OCI-LY3 (cell line): Measurements from ENCODE around the gene PLA2G4D.

Experiments used
- H2AFZ ChIP-seq: fragments of 200-600, 300-600 bp; shearing (Covaris generic); 2 replicates; pipeline ENCODE4 v1.6.0; 2014; ENCODE audit warnings: antibody characterized with exemption, low read depth, low read length
- H3K27ac ChIP-seq: fragments of 200-600, 300-600 bp; sonication (generic); 2 replicates; pipeline ENCODE4 v1.5.1; 2014; ENCODE audit warnings: mild to moderate bottlenecking, low read length, moderate library complexity, mixed read lengths
- H3K27me3 ChIP-seq: fragments of 200-600, 300-600 bp; sonication (generic); 2 replicates; pipeline ENCODE4 v1.6.1; 2014; ENCODE audit warnings: low read depth, low read length, mixed read lengths
- H3K36me3 ChIP-seq: fragments of 200-600, 300-600 bp; sonication (generic); replicated peaks from 2 replicates; pipeline ENCODE3; 2014; ENCODE audit warnings: low read depth, low read length, mixed read lengths
- H3K4me1 ChIP-seq: fragments of 300-600, 200-600 bp; sonication (generic); 2 replicates; pipeline ENCODE4 v1.6.1; 2014; ENCODE audit warnings: low read length, mixed read lengths
- H3K4me2 ChIP-seq: fragments of 200-600, 300-600 bp; sonication (generic); 2 replicates; pipeline ENCODE4 v1.6.1; 2014; ENCODE audit warnings: low read length, mixed read lengths
- H3K4me3 ChIP-seq: fragments of 300-600, 200-600 bp; sonication (generic); 2 replicates; pipeline ENCODE4 v1.5.1; 2014; ENCODE audit warnings: antibody characterized with exemption, mild to moderate bottlenecking, low read length, moderate library complexity
- H3K79me2 ChIP-seq: fragments of 300-600, 200-600 bp; shearing (Covaris generic); 2 replicates; pipeline ENCODE4 v1.6.1; 2014; ENCODE audit warnings: mild to moderate bottlenecking, low read length, mixed read lengths
- H3K9ac ChIP-seq: fragments of 300-600, 200-600 bp; shearing (Covaris generic); 2 replicates; pipeline ENCODE4 v1.6.0; 2014; ENCODE audit warnings: mild to moderate bottlenecking, low read length, moderate library complexity
- H3K9me3 ChIP-seq: fragments of 200-600, 300-600 bp; shearing (Covaris generic); 2 replicates; pipeline ENCODE4 v1.6.1; 2014; ENCODE audit warnings: low read length, mixed read lengths; ENCODE audit not compliant: insufficient read depth
- H4K20me1 ChIP-seq: fragments of 200-600, 300-600 bp; sonication (generic); 2 replicates; pipeline ENCODE4 v1.6.1; 2016; ENCODE audit warnings: low read length, mixed read lengths; ENCODE audit not compliant: insufficient read depth
- EZH2phosphoT487 ChIP-seq: fragments of 200-600 bp; shearing (Covaris generic); IDR thresholded peaks from 2 replicates; pipeline ENCODE4 v1.6.1; 2018; ENCODE audit warnings: antibody characterized with exemption, mixed run types, low read depth
- TF ChIP-seq, protein P1 (sequence below): fragments of 200-600, 300-600 bp; sonication (generic); IDR thresholded peaks from 2 replicates; pipeline ENCODE4 v1.5.1; 2014; ENCODE audit warnings: antibody characterized with exemption, low read length, low read depth

Gene PLA2G4D

DNA sequence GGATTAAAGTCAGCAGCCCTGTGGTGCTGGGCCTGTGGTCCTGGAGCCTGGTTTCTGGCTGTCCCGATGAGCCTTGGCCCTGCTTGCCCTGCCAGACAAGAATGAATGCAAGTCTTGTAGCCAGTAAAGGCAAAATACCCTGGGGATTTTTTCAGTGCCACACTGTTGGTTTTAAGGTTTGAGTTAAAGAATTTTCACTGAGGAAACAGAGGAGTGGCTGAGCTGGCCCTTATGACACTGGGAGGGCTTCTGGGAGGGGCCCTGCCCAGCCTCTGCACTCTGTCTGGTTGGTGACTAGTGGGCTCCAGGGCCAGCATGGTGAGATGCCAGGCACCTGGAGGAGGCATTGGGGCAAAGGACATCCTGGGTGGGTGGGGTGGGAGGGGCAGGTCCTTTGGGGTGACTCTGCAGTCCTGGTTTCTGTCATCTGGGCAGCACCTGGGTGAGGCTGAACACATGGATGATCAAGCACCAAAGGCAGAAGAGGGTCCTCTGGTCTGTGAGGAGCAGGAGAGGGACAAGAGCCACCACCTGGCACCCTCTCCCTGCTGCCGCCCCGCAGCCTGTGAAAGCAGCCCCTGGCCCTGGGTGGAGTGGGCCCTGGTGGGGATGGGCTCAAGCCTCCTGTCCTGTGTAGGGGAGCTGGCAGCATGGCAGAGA is 61.0 kb downstream of the PLA2G4D start:
- peak overlapping the region; percentile 19; the same call in 1 of the 2 replicates for H2AFZ ChIP-seq
- no peaks in the 10 kb centered on the region for H3K27me3 ChIP-seq
- H3K4me3 ChIP-seq, result peak overlapping the region; percentile 49
- H3K27ac ChIP-seq, result peak overlapping the region; percentile 88
- H4K20me1 ChIP-seq, result no peaks in the 10 kb centered on the region
- H3K4me2 ChIP-seq, result peak overlapping the region; percentile 75
- H3K9ac ChIP-seq, result peak overlapping the region; percentile 61; the same call in 1 of the 2 replicates
- H3K4me1 ChIP-seq, result peaks cover 50% of the 10 kb centered on the region
- no peak for TF ChIP-seq EZH2phosphoT487
- TF ChIP-seq, protein P1, sequence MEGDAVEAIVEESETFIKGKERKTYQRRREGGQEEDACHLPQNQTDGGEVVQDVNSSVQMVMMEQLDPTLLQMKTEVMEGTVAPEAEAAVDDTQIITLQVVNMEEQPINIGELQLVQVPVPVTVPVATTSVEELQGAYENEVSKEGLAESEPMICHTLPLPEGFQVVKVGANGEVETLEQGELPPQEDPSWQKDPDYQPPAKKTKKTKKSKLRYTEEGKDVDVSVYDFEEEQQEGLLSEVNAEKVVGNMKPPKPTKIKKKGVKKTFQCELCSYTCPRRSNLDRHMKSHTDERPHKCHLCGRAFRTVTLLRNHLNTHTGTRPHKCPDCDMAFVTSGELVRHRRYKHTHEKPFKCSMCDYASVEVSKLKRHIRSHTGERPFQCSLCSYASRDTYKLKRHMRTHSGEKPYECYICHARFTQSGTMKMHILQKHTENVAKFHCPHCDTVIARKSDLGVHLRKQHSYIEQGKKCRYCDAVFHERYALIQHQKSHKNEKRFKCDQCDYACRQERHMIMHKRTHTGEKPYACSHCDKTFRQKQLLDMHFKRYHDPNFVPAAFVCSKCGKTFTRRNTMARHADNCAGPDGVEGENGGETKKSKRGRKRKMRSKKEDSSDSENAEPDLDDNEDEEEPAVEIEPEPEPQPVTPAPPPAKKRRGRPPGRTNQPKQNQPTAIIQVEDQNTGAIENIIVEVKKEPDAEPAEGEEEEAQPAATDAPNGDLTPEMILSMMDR, result no peak
- peaks cover 3% of the 10 kb centered on the region for H3K36me3 ChIP-seq
- 0 out of 2 replicates have a peak, but pooled peaks cover 9% of the 10 kb centered on the region for H3K9me3 ChIP-seq
- no peaks in the 10 kb centered on the region for H3K79me2 ChIP-seq

- Histone ChIP-seq H3K4me2 (peak overlapping the region; percentile 75), H3K27me3 (no peaks in the 10 kb centered on the region), H3K79me2 (no peaks in the 10 kb centered on the region), H3K4me3 (peak overlapping the region; percentile 49), H3K36me3 (peaks cover 3% of the 10 kb centered on the region), H2AFZ (peak overlapping the region; percentile 19; the same call in 1 of the 2 replicates), H3K27ac (peak overlapping the region; percentile 88), H3K9ac (peak overlapping the region; percentile 61; the same call in 1 of the 2 replicates), H4K20me1 (no peaks in the 10 kb centered on the region), H3K4me1 (peaks cover 50% of the 10 kb centered on the region), H3K9me3 (0 out of 2 replicates have a peak, but pooled peaks cover 9% of the 10 kb centered on the region)
- TF ChIP-seq EZH2phosphoT487, result no peak
- TF ChIP-seq, protein P1, result no peak
Measured at GRCh38 chr15:42032376-42033213, 61.8 kb downstream of the PLA2G4D start.

DNA sequence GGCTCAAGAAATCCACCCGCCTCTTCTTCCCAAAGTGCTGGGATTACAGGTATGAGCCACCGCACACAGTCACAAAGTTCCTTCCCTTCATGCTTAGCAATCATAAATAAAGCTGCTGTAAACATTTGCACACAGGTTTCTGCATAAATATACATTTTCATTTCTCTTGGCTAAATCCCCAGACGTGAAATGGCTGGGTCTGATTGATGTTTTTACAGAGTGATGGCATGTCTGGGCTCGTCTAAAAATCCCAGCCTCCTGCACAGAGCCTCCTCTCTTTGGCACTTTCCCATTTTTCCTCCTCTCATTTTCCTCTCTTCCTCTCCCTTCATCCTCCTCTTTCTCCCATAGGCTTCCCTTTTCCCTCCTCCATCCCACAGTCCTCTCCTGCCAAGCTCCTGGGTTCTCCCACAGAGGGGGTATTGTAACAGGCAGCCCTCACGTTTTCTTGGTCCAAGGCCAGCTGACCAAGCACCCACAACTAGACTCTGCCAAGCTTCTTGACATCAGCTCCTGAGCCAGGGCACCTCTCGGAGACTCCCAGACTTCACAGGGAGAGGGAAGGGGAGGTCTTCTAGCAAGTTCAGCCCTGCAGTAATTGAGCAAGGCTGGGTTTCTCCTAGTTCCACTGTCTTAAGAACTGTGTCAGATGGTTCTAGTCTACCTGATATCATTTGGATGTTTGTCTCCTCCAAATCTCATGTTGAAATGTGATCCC is 63.0 kb downstream of the PLA2G4D start:
- Histone ChIP-seq H3K4me3 (no peak overlapping the region), H3K4me1 (peaks cover 49% of the 10 kb centered on the region), H3K79me2 (no peaks in the 10 kb centered on the region), H3K9me3 (0 out of 2 replicates have a peak, but pooled peaks cover 9% of the 10 kb centered on the region), H4K20me1 (no peaks in the 10 kb centered on the region), H2AFZ (no peak overlapping the region), H3K9ac (no peak overlapping the region), H3K27ac (peak overlapping the region; percentile 88; the same call in 1 of the 2 replicates), H3K4me2 (no peak overlapping the region), H3K27me3 (0 out of 2 replicates have a peak, but pooled peaks cover 3% of the 10 kb centered on the region), H3K36me3 (peaks cover 3% of the 10 kb centered on the region)
- TF ChIP-seq EZH2phosphoT487, result no peak
- TF ChIP-seq, protein P1, result no peak
